ENCODE data around the gene CHAF1B. TPM values are rescaled to one million over a fixed set of nuclear protein-coding genes. Genes with fewer than 3 reads are reported as not detected.

Gene CHAF1B
- total RNA-seq, 1 donor = 1.8 TPM

- peak; percentile 72 for DNase-seq (ENCODE audit: insufficient read length, low spot score, missing footprints)
- peak overlapping the region; percentile 56 for H3K4me2 ChIP-seq (ENCODE audit: insufficient read depth, low read length)
- H3K27ac ChIP-seq (ENCODE audit: low read depth, low read length) = peak overlapping the region; percentile 85
- H3K27me3 ChIP-seq (ENCODE audit: insufficient read depth, low read length) = no peaks in the 10 kb centered on the region
- peaks cover 20% of the 10 kb centered on the region for H3K79me2 ChIP-seq (ENCODE audit: insufficient read depth, low read length)
- H3K4me1 ChIP-seq (ENCODE audit: insufficient read depth, low read length) = peaks cover 30% of the 10 kb centered on the region
- H2AFZ ChIP-seq (ENCODE audit: low read length) = no peak overlapping the region
- H3K4me3 ChIP-seq (ENCODE audit: insufficient read depth, low read length) = no peak overlapping the region
- H4K20me1 ChIP-seq (ENCODE audit: insufficient read depth, low read length) = no peaks in the 10 kb centered on the region
- peaks cover 51% of the 10 kb centered on the region for H3K36me3 ChIP-seq (ENCODE audit: insufficient read depth, low read length)
- no peaks in the 10 kb centered on the region for H3K9me3 ChIP-seq (ENCODE audit: low read depth, low read length)
- no peak for TF ChIP-seq CTCF (IDR thresholded peaks at IDR 0.05; ENCODE audit: extremely low read depth, low read depth, low read length)
Observed at GRCh38 chr21:36350282-36350910, 34.8 kb upstream of the CHAF1B start.

- no peaks in the 10 kb centered on the region for H3K27me3 ChIP-seq (ENCODE audit: insufficient read depth, low read length)
- peaks cover 54% of the 10 kb centered on the region for H3K36me3 ChIP-seq (ENCODE audit: insufficient read depth, low read length)
- no peak overlapping the region for H3K4me2 ChIP-seq (ENCODE audit: insufficient read depth, low read length)
- H2AFZ ChIP-seq (ENCODE audit: low read length) = no peak overlapping the region
- H3K9me3 ChIP-seq (ENCODE audit: low read depth, low read length) = no peaks in the 10 kb centered on the region
- no peak for TF ChIP-seq CTCF (IDR thresholded peaks at IDR 0.05; ENCODE audit: extremely low read depth, low read depth, low read length)
- no peak overlapping the region for H3K4me3 ChIP-seq (ENCODE audit: insufficient read depth, low read length)
- H4K20me1 ChIP-seq (ENCODE audit: insufficient read depth, low read length) = no peaks in the 10 kb centered on the region
- peaks cover 18% of the 10 kb centered on the region for H3K79me2 ChIP-seq (ENCODE audit: insufficient read depth, low read length)
- H3K4me1 ChIP-seq (ENCODE audit: insufficient read depth, low read length) = peaks cover 11% of the 10 kb centered on the region
- no peak overlapping the region for H3K27ac ChIP-seq (ENCODE audit: low read depth, low read length)
- DNase-seq (ENCODE audit: insufficient read length, low spot score, missing footprints) = no peak
Observed at GRCh38 chr21:36354918-36355680, 30.1 kb upstream of the CHAF1B start.

- Histone ChIP-seq H4K20me1 (ENCODE audit: insufficient read depth, low read length) (no peaks in the 10 kb centered on the region), H3K27ac (ENCODE audit: low read depth, low read length) (no peak overlapping the region), H3K4me1 (ENCODE audit: insufficient read depth, low read length) (peaks cover 3% of the 10 kb centered on the region), H3K4me3 (ENCODE audit: insufficient read depth, low read length) (no peak overlapping the region), H3K36me3 (ENCODE audit: insufficient read depth, low read length) (peaks cover 57% of the 10 kb centered on the region), H3K27me3 (ENCODE audit: insufficient read depth, low read length) (no peaks in the 10 kb centered on the region), H2AFZ (ENCODE audit: low read length) (no peak overlapping the region), H3K4me2 (ENCODE audit: insufficient read depth, low read length) (no peak overlapping the region), H3K79me2 (ENCODE audit: insufficient read depth, low read length) (peaks cover 18% of the 10 kb centered on the region), H3K9me3 (ENCODE audit: low read depth, low read length) (no peaks in the 10 kb centered on the region)
- TF ChIP-seq CTCF (IDR thresholded peaks at IDR 0.05; ENCODE audit: extremely low read depth, low read depth, low read length) = no peak
- DNase-seq (ENCODE audit: insufficient read length, low spot score, missing footprints) = no peak
Observed at GRCh38 chr21:36355868-36356267, 29.3 kb upstream of the CHAF1B start.

GRCh38 chr21:36359185-36359584 is 26.0 kb upstream of the CHAF1B start:
- no peak overlapping the region for H3K4me3 ChIP-seq (ENCODE audit: insufficient read depth, low read length)
- H3K27ac ChIP-seq (ENCODE audit: low read depth, low read length) = no peak overlapping the region
- H2AFZ ChIP-seq (ENCODE audit: low read length) = no peak overlapping the region
- no peaks in the 10 kb centered on the region for H4K20me1 ChIP-seq (ENCODE audit: insufficient read depth, low read length)
- no peaks in the 10 kb centered on the region for H3K27me3 ChIP-seq (ENCODE audit: insufficient read depth, low read length)
- no peaks in the 10 kb centered on the region for H3K4me1 ChIP-seq (ENCODE audit: insufficient read depth, low read length)
- TF ChIP-seq CTCF (IDR thresholded peaks at IDR 0.05; ENCODE audit: extremely low read depth, low read depth, low read length) = no peak
- H3K4me2 ChIP-seq (ENCODE audit: insufficient read depth, low read length) = no peak overlapping the region
- no peaks in the 10 kb centered on the region for H3K9me3 ChIP-seq (ENCODE audit: low read depth, low read length)
- H3K79me2 ChIP-seq (ENCODE audit: insufficient read depth, low read length) = peaks cover 11% of the 10 kb centered on the region
- no peak for DNase-seq (ENCODE audit: insufficient read length, low spot score, missing footprints)
- H3K36me3 ChIP-seq (ENCODE audit: insufficient read depth, low read length) = peaks cover 59% of the 10 kb centered on the region

Measured in osteoblast (primary cell).